GM19397 (cell line): ENCODE measurements around the gene NUP93.
"Not testable (repeated sequence)": the region's sequence is repeated elsewhere in the genome, so short reads cannot be mapped to it uniquely, and the experiment has no call there.

ENCODE experiments used
- ATAC-seq: cut with Tn5 transposase; IDR thresholded peaks from one replicate; pipeline ENCODE4 v1.9.1; 2021; ENCODE audit warnings: mild to moderate bottlenecking, moderate library complexity; ENCODE audit not compliant: unreplicated experiment

Gene NUP93

GRCh38 chr16:56865394-56866062, 135.6 kb downstream of the NUP93 start:
- ATAC-seq: no peak

- ATAC-seq: no peak
Observed at GRCh38 chr16:56866955-56867830, 137.3 kb downstream of the NUP93 start.

- ATAC-seq: no peak
Observed at GRCh38 chr16:56868175-56868574, 138.2 kb downstream of the NUP93 start.

GRCh38 chr16:56868766-56869165, 138.8 kb downstream of the NUP93 start:
- ATAC-seq: not testable (repeated sequence)

GRCh38 chr16:56869513-56870275, 139.8 kb downstream of the NUP93 start:
- ATAC-seq: no peak

GRCh38 chr16:56870276-56870888, 140.5 kb downstream of the NUP93 start:
- ATAC-seq: no peak

- no peak for ATAC-seq
Observed at GRCh38 chr16:56871172-56871593, 141.3 kb downstream of the NUP93 start.

- no peak for ATAC-seq
Observed at GRCh38 chr16:56872863-56873391, 143.0 kb downstream of the NUP93 start.

- ATAC-seq: no peak
Observed at GRCh38 chr16:56874800-56875199, 144.9 kb downstream of the NUP93 start.

GRCh38 chr16:56876048-56876447, 146.1 kb downstream of the NUP93 start:
- no peak for ATAC-seq

GRCh38 chr16:56877486-56878182, 147.7 kb downstream of the NUP93 start:
- ATAC-seq: no peak

GRCh38 chr16:56878282-56878854, 148.4 kb downstream of the NUP93 start:
- no peak for ATAC-seq

- ATAC-seq: no peak
Observed at GRCh38 chr16:56879276-56879675, 149.3 kb downstream of the NUP93 start.

- no peak for ATAC-seq
Observed at GRCh38 chr16:56880176-56880575, 150.2 kb downstream of the NUP93 start.

GRCh38 chr16:56880685-56881084, 150.8 kb downstream of the NUP93 start:
- ATAC-seq: no peak

GRCh38 chr16:56882077-56882800, 152.3 kb downstream of the NUP93 start:
- no peak for ATAC-seq

GRCh38 chr16:56883586-56883985, 153.7 kb downstream of the NUP93 start:
- no peak for ATAC-seq

GRCh38 chr16:56884026-56884582, 154.2 kb downstream of the NUP93 start:
- ATAC-seq: no peak

GRCh38 chr16:56884929-56885328, 155.0 kb downstream of the NUP93 start:
- not testable (repeated sequence) for ATAC-seq
